Osteocyte (in vitro differentiated cells): ENCODE results near the gene HOXD11. TPM values are rescaled to one million over a fixed set of nuclear protein-coding genes. Genes with fewer than 3 reads are reported as not detected.

Experiments
- DNase-seq: peaks from one replicate; pipeline ENCODE4 v3.0.0; 2021; ENCODE audit warnings: mixed read lengths; ENCODE audit not compliant: unreplicated experiment; ENCODE audit errors: extremely low spot score
- H3K27ac Mint-ChIP-seq: one replicate; pipeline ENCODE4 v1.8.0; 2021; ENCODE audit warnings: mild to moderate bottlenecking, mixed read lengths; ENCODE audit not compliant: unreplicated experiment
- H3K27me3 Mint-ChIP-seq: one replicate; pipeline ENCODE4 v1.8.0; 2021; ENCODE audit warnings: mixed read lengths; ENCODE audit not compliant: unreplicated experiment
- H3K36me3 Mint-ChIP-seq: one replicate; pipeline ENCODE4 v1.8.0; 2021; ENCODE audit warnings: mixed read lengths; ENCODE audit not compliant: unreplicated experiment
- H3K4me1 Mint-ChIP-seq: one replicate; pipeline ENCODE4 v1.8.0; 2021; ENCODE audit warnings: mixed read lengths; ENCODE audit not compliant: unreplicated experiment
- H3K4me3 Mint-ChIP-seq: one replicate; pipeline ENCODE4 v1.8.0; 2021; ENCODE audit warnings: mild to moderate bottlenecking, moderate library complexity, mixed read lengths; ENCODE audit not compliant: unreplicated experiment
- H3K9me3 Mint-ChIP-seq: one replicate; pipeline ENCODE4 v1.8.0; 2021; ENCODE audit warnings: mixed read lengths; ENCODE audit not compliant: unreplicated experiment
- CTCF ChIP-seq: fragments of 200-600 bp; sonication (generic); IDR thresholded peaks from 2 replicates; pipeline ENCODE4 v1.5.0; 2021; ENCODE audit warnings: antibody characterized with exemption, mild to moderate bottlenecking, moderate library complexity
- total RNA-seq: library from RNA; stranded (reverse); gene quantifications from 2 replicates; pipeline ENCODE4 v1.2.1, GENCODE V29; 2021

HOXD11 gene
- total RNA-seq, 1 donor from 2014 or later: not detected

DNA sequence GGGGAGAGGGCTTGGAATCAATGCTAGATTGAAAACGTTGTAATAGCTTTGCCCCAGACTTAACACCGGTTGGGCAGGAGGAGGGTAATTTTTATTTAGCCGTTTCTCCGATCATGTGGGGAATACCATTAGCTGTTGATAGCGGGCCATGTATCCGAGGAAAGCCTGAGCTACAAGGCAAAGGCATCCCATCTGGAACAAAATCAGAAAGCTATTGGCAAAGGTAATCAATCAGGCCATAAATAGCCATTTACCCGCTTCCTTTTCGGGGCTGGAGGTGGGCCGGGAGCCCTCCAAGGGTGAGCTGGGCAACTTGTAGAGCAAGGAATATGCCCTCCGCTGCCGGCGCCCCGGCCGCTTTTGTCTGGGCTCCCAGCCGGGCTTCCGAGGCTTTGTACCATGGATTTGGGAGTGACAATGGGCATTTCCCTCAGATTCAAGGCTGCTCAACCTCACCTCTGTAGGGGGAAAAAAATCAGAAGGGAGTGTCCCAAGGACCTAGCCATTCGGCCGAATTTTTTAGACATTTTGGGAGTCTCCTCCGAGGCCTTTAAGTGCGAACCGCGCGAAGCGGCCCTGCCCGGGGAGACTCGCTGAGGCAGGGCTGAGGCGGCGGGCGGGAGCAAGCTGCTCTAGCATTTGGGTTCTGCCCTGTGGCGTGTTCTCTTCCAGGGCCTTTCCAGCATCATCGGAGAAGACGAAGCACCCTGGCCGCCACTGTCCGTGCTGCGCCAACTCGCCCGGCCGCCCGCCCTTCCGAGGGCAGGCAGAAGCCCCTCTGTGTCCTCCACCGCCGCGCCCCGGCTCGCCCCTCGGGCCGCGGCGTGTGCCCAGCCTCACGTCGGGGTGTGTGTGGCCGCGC, 14.3 kb downstream of the HOXD11 start:
- H3K36me3 Mint-ChIP-seq: peaks cover 4% of the 10 kb centered on the region
- H3K27ac Mint-ChIP-seq: no peak overlapping the region
- peaks cover 86% of the 10 kb centered on the region for H3K27me3 Mint-ChIP-seq
- H3K9me3 Mint-ChIP-seq: peaks cover 3% of the 10 kb centered on the region
- no peak for DNase-seq
- no peak overlapping the region for H3K4me3 Mint-ChIP-seq
- H3K4me1 Mint-ChIP-seq: peaks cover 8% of the 10 kb centered on the region
- no peak for TF ChIP-seq CTCF

GRCh38 chr2:176122052-176122682, 15.1 kb downstream of the HOXD11 start:
- TF ChIP-seq CTCF: no peak
- Mint-ChIP-seq H3K4me1 (peaks cover 8% of the 10 kb centered on the region), H3K27me3 (peaks cover 86% of the 10 kb centered on the region), H3K36me3 (peaks cover 4% of the 10 kb centered on the region), H3K9me3 (peaks cover 3% of the 10 kb centered on the region), H3K4me3 (peak overlapping the region; percentile 64), H3K27ac (no peak overlapping the region)
- DNase-seq: no peak

DNA sequence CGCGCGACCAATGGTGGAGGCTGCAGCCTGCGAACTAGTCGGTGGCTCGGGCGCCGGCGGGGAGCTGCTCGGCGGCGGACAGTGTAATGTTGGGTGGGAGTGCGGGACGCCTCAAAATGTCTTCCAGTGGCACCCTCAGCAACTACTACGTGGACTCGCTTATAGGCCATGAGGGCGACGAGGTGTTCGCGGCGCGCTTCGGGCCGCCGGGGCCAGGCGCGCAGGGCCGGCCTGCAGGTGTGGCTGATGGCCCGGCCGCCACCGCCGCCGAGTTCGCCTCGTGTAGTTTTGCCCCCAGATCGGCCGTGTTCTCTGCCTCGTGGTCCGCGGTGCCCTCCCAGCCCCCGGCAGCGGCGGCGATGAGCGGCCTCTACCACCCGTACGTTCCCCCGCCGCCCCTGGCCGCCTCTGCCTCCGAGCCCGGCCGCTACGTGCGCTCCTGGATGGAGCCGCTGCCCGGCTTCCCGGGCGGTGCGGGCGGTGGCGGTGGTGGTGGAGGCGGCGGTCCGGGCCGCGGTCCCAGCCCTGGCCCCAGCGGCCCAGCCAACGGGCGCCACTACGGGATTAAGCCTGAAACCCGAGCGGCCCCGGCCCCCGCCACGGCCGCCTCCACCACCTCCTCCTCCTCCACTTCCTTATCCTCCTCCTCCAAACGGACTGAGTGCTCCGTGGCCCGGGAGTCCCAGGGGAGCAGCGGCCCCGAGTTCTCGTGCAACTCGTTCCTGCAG, 15.8 kb downstream of the HOXD11 start, which contains the start of gene HOXD9:
TSS of gene HOXD9 (plus strand) at position 37 of the 728 bp plus-strand sequence. CDS start at position 87, 50 bp downstream.
- peaks cover 4% of the 10 kb centered on the region for H3K36me3 Mint-ChIP-seq
- DNase-seq: no peak
- H3K27me3 Mint-ChIP-seq: peaks cover 88% of the 10 kb centered on the region
- TF ChIP-seq CTCF: no peak
- peaks cover 3% of the 10 kb centered on the region for H3K9me3 Mint-ChIP-seq
- peaks cover 8% of the 10 kb centered on the region for H3K4me1 Mint-ChIP-seq
- no peak within 1 kb of the TSS for H3K27ac Mint-ChIP-seq
- peak within 1 kb of the TSS; percentile 64 for H3K4me3 Mint-ChIP-seq

- peaks cover 3% of the 10 kb centered on the region for H3K9me3 Mint-ChIP-seq
- no peak for TF ChIP-seq CTCF
- H3K4me3 Mint-ChIP-seq: peak overlapping the region; percentile 38
- H3K36me3 Mint-ChIP-seq: peaks cover 4% of the 10 kb centered on the region
- no peak for DNase-seq
- no peak overlapping the region for H3K27ac Mint-ChIP-seq
- peaks cover 13% of the 10 kb centered on the region for H3K4me1 Mint-ChIP-seq
- H3K27me3 Mint-ChIP-seq: peaks cover 88% of the 10 kb centered on the region
These were observed 16.5 kb downstream of the HOXD11 start for GRCh38 chr2:176123411-176124109.
